SU-DHL-6 (cell line): ENCODE data around the gene UGGT2.

Experiments
- CTCF ChIP-seq: fragments of 200-600 bp; sonication (generic); IDR thresholded peaks from one replicate; pipeline ENCODE4 v1.5.1; 2017; ENCODE audit warnings: antibody characterized with exemption, mild to moderate bottlenecking, low read length, moderate library complexity; ENCODE audit not compliant: insufficient read depth, poor library complexity, severe bottlenecking
- EZH2phosphoT487 ChIP-seq: fragments of 200-600 bp; sonication (generic), shearing (Covaris generic); conservative IDR thresholded peaks from 2 replicates; pipeline ENCODE4 v1.6.1; 2018; ENCODE audit warnings: mild to moderate bottlenecking, antibody characterized with exemption, low read length, moderate library complexity, mixed read lengths

GRCh38 chr13:96086736-96087135 lies 33.5 kb upstream of the UGGT2 start:
- TF ChIP-seq CTCF (no peak), EZH2phosphoT487 (no peak)
